ENCODE data around the gene GART. TPM values are rescaled to one million over a fixed set of nuclear protein-coding genes. Genes with fewer than 3 reads are reported as not detected.
A peak's percentile ranks its signal among the peaks of the same experiment; 100 is the strongest.
"Not testable (repeated sequence)": the region's sequence is repeated elsewhere in the genome, so short reads cannot be mapped to it uniquely, and the experiment has no call there.

The GART gene
- total RNA-seq (2014; rRNA removed; shearing (Covaris generic)): 59.9 and 92.7 TPM in 2 replicates

GRCh38 chr21:33541756-33542639, at the start of gene GART:
TSS of gene GART (minus strand) at chr21:33542117. CDS start at chr21:33539315, 2,802 bp downstream.
- Histone ChIP-seq H3K27me3 (replicated peaks) (no peaks in the 10 kb centered on the region), H3K4me1 (replicated peaks) (peaks cover 4% of the 10 kb centered on the region; the same call in 1 of the 2 replicates), H3K9me3 (replicated peaks) (no peaks in the 10 kb centered on the region), H3K36me3 (peaks cover 61% of the 10 kb centered on the region), H3K4me3 (peak within 1 kb of the TSS; percentile 72), H3K27ac (peak within 1 kb of the TSS; percentile 97)
- peak; percentile 88 for DNase-seq (ENCODE audit: low read depth in 1 of 2, low spot score in 2 of 2)

GRCh38 chr21:33588485-33589335, 46.8 kb upstream of the GART start, which contains the start of gene DONSON:
TSS of gene DONSON (minus strand) at chr21:33588684. CDS start at chr21:33588641, 43 bp downstream.
- Histone ChIP-seq H3K4me3 (peak within 1 kb of the TSS; percentile 93), H3K27ac (peak within 1 kb of the TSS; percentile 88), H3K36me3 (peaks cover 34% of the 10 kb centered on the region), H3K27me3 (replicated peaks) (no peaks in the 10 kb centered on the region), H3K4me1 (replicated peaks) (peaks cover 13% of the 10 kb centered on the region), H3K9me3 (replicated peaks) (no peaks in the 10 kb centered on the region)
- DNase-seq (ENCODE audit: low read depth in 1 of 2, low spot score in 2 of 2): peak; percentile 89 to 92

DNA sequence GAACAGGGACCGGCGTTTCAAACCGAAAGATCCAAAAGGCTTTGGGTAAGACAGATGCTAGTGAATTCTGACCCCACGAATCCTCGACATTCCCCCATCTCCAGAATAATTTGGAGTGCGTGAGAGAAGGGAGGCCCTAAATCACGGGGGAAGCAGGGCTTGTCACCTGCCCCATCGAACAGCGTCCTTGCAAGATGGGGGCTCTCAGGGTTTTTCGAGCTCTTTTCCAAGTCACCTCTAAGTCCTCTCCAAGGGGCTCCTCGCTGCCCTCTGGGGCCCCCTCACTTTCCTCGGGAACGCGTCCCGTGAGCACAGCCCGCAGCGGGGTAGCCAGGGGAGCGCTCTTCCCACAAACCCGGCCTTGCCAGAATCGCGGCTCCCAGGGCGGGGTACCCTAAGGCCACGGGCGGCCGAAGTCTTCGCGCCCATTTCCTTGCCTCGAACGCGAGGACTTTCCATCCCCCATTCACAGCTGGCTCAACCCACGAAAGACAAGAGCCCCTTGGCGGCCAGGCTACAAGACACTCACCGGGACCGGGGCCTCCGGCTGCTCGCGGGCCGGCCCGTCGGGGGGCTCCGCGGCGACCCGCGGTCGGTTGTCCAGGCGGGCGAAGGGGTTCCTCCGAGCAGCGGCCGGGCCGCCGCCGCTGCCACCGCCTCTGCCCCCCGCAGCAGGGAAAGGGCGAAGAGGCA, 46.0 kb upstream of the GART start:
- H3K4me3 ChIP-seq: peak overlapping the region; percentile 93
- DNase-seq (ENCODE audit: low read depth in 1 of 2, low spot score in 2 of 2): peak; percentile 60 to 86
- H3K27me3 ChIP-seq (replicated peaks): no peaks in the 10 kb centered on the region
- H3K9me3 ChIP-seq (replicated peaks): no peaks in the 10 kb centered on the region
- H3K36me3 ChIP-seq: peaks cover 39% of the 10 kb centered on the region
- H3K4me1 ChIP-seq (replicated peaks): peaks cover 13% of the 10 kb centered on the region
- H3K27ac ChIP-seq: peak overlapping the region; percentile 88

GRCh38 chr21:33586927-33587326, 45.0 kb upstream of the GART start:
- Histone ChIP-seq H3K27ac (no peak overlapping the region), H3K4me3 (peak overlapping the region; percentile 93; the same call in 1 of the 2 replicates), H3K4me1 (replicated peaks) (peaks cover 13% of the 10 kb centered on the region), H3K36me3 (peaks cover 48% of the 10 kb centered on the region), H3K27me3 (replicated peaks) (no peaks in the 10 kb centered on the region), H3K9me3 (replicated peaks) (no peaks in the 10 kb centered on the region)
- no peak for DNase-seq (ENCODE audit: low read depth in 1 of 2, low spot score in 2 of 2)

- H3K4me1 ChIP-seq (replicated peaks): peaks cover 7% of the 10 kb centered on the region
- H3K4me3 ChIP-seq: no peak overlapping the region
- DNase-seq (ENCODE audit: low read depth in 1 of 2, low spot score in 2 of 2): no peak
- H3K27me3 ChIP-seq (replicated peaks): no peaks in the 10 kb centered on the region
- no peak overlapping the region for H3K27ac ChIP-seq
- H3K9me3 ChIP-seq (replicated peaks): no peaks in the 10 kb centered on the region
- peaks cover 66% of the 10 kb centered on the region for H3K36me3 ChIP-seq
Measured at GRCh38 chr21:33584455-33584854, 42.5 kb upstream of the GART start.

- Histone ChIP-seq H3K27ac (no peak overlapping the region), H3K4me1 (replicated peaks) (no peaks in the 10 kb centered on the region), H3K9me3 (replicated peaks) (no peaks in the 10 kb centered on the region), H3K4me3 (no peak overlapping the region), H3K27me3 (replicated peaks) (no peaks in the 10 kb centered on the region), H3K36me3 (peaks cover 84% of the 10 kb centered on the region)
- no peak for DNase-seq (ENCODE audit: low read depth in 1 of 2, low spot score in 2 of 2)
Measured at GRCh38 chr21:33578959-33579542, 37.1 kb upstream of the GART start.

DNA sequence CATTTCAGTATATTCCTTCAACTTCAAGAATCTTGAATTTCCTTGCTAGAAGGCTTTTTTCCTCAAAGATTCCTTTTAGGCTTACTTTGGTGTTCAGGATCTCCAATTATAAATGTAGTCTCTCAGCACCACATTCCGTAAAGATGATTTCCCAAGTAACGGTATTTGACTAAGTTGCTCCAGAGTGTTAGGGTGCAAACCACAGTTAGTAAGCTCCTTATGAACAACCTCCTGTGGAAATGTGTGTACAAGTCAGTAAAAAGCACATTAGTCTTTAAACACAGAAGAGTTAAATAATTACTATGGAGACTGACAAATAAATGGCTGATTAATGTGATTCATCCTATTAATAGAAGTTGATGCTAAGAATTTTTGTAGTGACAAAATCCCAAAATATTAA, 36.3 kb upstream of the GART start:
- Histone ChIP-seq H3K4me3 (no peak overlapping the region), H3K4me1 (replicated peaks) (no peaks in the 10 kb centered on the region), H3K36me3 (peaks cover 87% of the 10 kb centered on the region), H3K9me3 (replicated peaks) (no peaks in the 10 kb centered on the region), H3K27me3 (replicated peaks) (no peaks in the 10 kb centered on the region), H3K27ac (no peak overlapping the region)
- DNase-seq (ENCODE audit: low read depth in 1 of 2, low spot score in 2 of 2): no peak

DNA sequence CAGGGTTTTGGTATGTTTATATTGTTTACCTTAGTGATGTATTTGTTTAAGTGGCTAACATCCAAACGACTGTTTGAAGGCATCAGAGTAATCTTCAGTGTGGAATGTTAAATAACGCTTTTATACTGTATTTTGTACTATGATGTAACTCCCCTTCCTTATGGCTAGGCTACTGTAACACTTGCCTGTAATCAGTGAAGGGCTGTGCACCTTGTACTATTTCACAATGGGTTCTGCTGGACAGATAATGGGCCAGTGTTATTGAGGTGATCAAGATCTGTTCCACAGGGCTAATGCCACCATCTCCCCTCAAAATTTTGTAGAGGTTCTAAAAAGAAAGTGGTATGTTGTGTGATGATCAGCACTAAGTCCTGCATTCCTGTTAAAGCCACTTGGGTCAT, 34.8 kb upstream of the GART start:
- H3K36me3 ChIP-seq: peaks cover 87% of the 10 kb centered on the region
- not testable (repeated sequence) for H3K4me3 ChIP-seq; H3K9me3 ChIP-seq (replicated peaks); DNase-seq (ENCODE audit: low read depth in 1 of 2, low spot score in 2 of 2); H3K4me1 ChIP-seq (replicated peaks); H3K27ac ChIP-seq; H3K27me3 ChIP-seq (replicated peaks)

- H3K36me3 ChIP-seq: peaks cover 94% of the 10 kb centered on the region
- no peaks in the 10 kb centered on the region for H3K4me1 ChIP-seq (replicated peaks)
- no peak overlapping the region for H3K4me3 ChIP-seq
- no peak overlapping the region for H3K27ac ChIP-seq
- no peaks in the 10 kb centered on the region for H3K27me3 ChIP-seq (replicated peaks)
- no peaks in the 10 kb centered on the region for H3K9me3 ChIP-seq (replicated peaks)
- DNase-seq (ENCODE audit: low read depth in 1 of 2, low spot score in 2 of 2): no peak
Measured at GRCh38 chr21:33572350-33572749, 30.4 kb upstream of the GART start.

DNA sequence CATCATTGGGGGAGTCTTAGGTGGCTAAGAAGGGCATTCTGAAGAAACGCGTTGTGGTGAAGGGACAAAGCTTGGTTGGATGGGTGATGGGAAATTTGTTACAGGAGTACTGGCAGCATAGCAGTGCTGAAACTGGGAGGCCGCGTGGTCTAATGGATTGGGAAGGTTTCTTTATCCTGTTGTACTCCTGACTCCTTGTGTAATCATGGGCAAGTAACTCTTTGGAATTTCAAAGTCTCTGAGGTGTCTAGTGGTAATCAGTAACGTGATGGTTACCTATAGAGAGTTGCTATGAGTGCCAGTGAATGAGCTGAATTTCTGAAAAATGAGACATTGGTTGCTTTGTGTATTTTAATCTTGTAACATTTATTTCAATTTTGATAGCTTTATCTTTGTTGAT, 28.1 kb upstream of the GART start:
- Histone ChIP-seq H3K27me3 (replicated peaks) (no peaks in the 10 kb centered on the region), H3K4me3 (no peak overlapping the region), H3K27ac (no peak overlapping the region), H3K4me1 (replicated peaks) (no peaks in the 10 kb centered on the region), H3K9me3 (replicated peaks) (no peaks in the 10 kb centered on the region), H3K36me3 (peaks cover 91% of the 10 kb centered on the region)
- no peak for DNase-seq (ENCODE audit: low read depth in 1 of 2, low spot score in 2 of 2)

- H3K9me3 ChIP-seq (replicated peaks): no peaks in the 10 kb centered on the region
- no peak overlapping the region for H3K4me3 ChIP-seq
- no peaks in the 10 kb centered on the region for H3K27me3 ChIP-seq (replicated peaks)
- peaks cover 89% of the 10 kb centered on the region for H3K36me3 ChIP-seq
- no peaks in the 10 kb centered on the region for H3K4me1 ChIP-seq (replicated peaks)
- no peak for DNase-seq (ENCODE audit: low read depth in 1 of 2, low spot score in 2 of 2)
- no peak overlapping the region for H3K27ac ChIP-seq
Measured at GRCh38 chr21:33568448-33568847, 26.5 kb upstream of the GART start.

GRCh38 chr21:33567914-33568313, 26.0 kb upstream of the GART start:
- Histone ChIP-seq H3K36me3 (peaks cover 89% of the 10 kb centered on the region), H3K27ac (no peak overlapping the region), H3K9me3 (replicated peaks) (no peaks in the 10 kb centered on the region), H3K4me3 (no peak overlapping the region), H3K27me3 (replicated peaks) (no peaks in the 10 kb centered on the region), H3K4me1 (replicated peaks) (no peaks in the 10 kb centered on the region)
- no peak for DNase-seq (ENCODE audit: low read depth in 1 of 2, low spot score in 2 of 2)

GRCh38 chr21:33566514-33566913, 24.6 kb upstream of the GART start:
- DNase-seq (ENCODE audit: low read depth in 1 of 2, low spot score in 2 of 2): no peak
- Histone ChIP-seq H3K9me3 (replicated peaks) (no peaks in the 10 kb centered on the region), H3K36me3 (peaks cover 92% of the 10 kb centered on the region), H3K27ac (no peak overlapping the region), H3K4me1 (replicated peaks) (no peaks in the 10 kb centered on the region), H3K4me3 (no peak overlapping the region), H3K27me3 (replicated peaks) (no peaks in the 10 kb centered on the region)

All from SJSA1 (cell line).